Medulla oblongata (tissue), 1 donor: ENCODE results near the gene USHBP1.
"Not testable (repeated sequence)": the region's sequence is repeated elsewhere in the genome, so short reads cannot be mapped to it uniquely, and the experiment has no call there.

Experiments
- DNase-seq: peaks from one replicate; pipeline ENCODE4 v3.0.0-alpha.2; 2015; ENCODE audit errors: extremely low spot score

The USHBP1 gene

DNA sequence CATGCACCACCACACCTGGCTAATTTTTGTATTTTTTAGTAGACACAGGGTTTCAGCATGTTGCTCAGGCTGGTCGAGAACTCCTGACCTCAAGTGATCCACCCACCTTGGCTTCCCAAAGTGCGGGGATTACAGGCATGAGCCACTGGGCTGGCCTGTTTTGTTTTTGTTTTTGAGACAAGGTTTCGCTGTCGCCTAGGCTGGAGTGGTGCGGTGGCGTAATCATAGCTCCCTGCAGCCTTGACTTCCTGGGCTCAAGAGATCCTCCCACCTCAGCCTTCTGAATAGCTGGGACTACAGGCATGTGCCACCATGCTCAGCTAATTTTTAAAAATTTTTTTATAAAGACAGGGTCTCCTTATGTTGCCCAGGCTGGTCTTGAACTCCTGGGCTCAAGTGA lies 31.0 kb upstream of the USHBP1 start:
- DNase-seq, result not testable (repeated sequence)

DNA sequence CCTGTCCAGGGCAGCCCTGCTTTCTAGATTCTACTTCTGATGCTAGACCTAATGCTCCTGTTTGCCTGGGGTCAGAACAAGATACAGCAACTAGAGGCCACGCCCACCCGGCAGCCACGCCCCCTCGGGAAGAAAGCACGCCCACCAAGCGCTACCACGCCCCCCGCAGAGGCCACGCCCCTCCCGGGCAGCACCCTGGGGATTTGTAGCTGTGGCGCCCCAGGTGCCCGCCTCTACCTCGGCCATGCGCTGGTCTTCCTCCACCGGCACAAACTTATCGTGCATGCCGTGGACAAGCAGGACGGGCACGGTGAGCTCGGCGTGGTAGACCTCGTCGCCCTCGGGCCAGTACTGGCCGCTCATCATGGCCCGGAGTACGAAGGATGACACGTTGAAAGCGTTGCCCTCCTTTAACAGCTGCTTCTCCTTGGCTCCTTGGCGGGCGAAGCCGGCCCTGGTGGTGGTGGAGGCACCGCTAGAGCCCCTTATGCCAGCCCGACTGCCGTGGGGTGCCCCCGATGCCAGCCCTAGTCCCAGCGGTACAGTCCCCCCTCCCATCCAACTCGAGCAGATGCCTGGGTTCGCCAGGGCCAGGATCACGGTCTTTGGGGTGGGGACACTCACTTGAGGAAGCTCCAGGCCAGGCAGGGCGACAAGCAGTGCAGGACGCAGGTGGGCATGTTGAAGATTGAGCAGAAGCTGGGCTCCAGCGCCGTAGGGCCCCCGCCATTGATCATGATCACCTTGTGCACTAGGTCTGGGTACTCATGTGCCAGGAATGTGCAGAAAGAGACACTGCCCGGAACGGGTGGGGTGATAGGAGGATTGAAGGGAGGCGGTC lies 29.7 kb upstream of the USHBP1 start:
- DNase-seq, result no peak

DNA sequence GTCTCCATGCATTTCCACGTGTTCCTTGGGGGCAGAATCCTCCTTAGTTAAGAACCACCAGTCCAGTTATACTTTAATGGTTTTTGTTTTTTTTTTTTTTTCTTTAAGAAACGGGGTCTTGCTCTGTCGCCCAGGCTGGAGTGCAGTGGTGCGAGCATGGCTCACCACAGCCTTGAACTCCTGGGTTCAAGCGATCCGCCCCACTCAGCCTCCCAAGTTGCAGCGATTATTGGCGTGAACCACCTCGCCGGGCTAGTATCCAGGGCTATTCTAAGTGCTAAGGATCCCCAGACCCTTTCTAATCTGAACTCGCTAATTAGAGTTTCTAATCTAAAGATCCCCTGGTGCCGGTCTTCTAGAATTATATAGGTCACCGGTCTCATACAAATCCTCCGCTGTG lies 29.1 kb upstream of the USHBP1 start:
- no peak for DNase-seq

DNA sequence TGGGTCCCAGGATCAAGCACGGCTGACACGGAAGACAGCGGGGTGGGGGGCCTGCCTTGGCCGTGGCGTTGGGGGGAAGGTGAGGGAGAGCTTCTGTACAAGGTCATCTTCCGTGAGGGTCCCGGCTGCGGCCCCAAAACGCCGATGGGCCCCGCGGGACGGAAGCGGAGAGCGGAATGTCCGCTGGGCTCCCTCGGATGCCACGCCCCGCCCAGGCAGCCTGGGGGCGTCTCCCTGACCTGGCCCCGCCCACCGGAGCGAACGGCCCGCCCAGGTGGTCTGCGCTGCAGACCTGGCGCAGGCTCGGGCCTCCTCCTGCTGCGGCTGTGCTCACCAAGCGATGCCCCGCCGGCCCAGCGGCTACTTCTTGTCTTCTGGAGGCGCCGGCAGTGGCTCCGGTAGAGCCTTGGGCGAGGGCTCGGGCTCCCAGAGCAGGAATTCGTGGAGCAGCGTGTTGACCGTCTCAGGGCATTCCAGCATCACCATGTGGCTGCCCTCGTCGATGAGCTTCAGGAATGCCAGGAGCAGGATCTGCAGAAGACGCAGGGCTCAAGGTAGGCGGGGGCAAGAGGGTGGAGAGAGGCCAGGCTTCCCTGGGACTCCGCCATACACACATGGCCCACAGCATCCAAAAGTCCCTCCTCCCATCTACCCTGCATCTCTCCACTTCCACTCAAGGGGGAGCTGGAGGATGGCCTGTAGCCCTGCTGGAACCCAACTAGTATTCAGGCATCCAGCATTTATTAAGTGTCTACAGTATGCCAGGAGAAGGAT lies 27.9 kb upstream of the USHBP1 start:
- peak; percentile 81 for DNase-seq

DNA sequence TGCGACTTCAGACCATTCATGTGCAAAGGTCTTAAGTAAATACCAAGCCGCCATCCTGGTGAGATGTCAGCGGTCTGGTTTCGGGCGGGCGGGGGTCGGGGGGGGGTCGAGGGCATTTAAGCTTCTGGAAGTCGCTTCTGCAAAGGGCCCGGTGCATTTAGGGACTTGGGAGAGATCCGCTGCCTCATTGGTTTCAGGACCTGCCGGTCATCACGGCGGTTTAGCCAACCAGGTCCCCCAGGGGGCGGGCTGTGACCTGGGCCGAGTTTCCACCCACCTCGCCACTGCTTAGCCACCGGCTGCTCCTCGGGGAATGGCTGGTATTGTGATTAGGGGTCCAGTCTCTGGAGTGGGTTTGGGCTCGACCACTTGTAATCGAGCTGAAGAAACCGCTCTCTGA lies 24.9 kb upstream of the USHBP1 start:
- DNase-seq, result no peak

DNA sequence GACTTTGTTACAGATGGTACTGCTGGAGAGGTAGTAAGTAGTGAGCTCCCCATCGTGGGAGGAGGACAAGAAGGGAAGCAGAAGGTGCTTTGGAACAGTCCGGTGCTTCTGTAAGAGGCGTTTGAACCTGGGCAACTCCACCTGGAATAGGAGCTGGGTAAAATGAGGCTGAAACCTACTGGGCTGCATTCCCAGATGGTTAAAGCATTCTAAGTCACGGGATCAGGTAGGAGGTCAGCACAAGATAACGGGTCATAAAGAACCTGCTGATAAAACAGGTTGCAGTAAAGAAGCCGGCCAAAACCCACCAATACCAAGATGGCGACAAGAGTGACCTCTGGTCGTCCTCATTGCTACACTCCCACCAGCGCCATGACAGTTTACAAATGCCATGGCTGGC lies 22.2 kb upstream of the USHBP1 start:
- DNase-seq, result no peak

DNA sequence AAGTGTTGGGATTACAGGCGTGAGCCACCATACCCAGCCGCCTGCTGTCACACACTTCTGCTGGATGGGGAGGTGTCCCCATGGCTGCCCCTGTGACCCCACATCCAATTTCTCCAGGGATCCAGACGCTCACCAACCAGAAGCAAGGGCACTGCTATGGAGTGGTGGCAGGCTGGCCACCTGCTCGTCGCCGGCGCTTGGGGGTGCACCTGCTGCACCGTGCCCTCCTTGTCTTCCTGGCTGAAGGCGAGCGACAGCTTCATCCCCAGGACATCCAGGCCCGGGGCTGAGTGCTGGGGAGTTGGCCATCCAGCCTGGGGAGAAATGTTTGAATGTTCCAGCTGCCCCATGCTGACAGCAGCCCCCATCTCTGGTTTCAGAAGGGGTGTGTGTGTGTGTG lies 21.7 kb upstream of the USHBP1 start:
- DNase-seq, result no peak

DNA sequence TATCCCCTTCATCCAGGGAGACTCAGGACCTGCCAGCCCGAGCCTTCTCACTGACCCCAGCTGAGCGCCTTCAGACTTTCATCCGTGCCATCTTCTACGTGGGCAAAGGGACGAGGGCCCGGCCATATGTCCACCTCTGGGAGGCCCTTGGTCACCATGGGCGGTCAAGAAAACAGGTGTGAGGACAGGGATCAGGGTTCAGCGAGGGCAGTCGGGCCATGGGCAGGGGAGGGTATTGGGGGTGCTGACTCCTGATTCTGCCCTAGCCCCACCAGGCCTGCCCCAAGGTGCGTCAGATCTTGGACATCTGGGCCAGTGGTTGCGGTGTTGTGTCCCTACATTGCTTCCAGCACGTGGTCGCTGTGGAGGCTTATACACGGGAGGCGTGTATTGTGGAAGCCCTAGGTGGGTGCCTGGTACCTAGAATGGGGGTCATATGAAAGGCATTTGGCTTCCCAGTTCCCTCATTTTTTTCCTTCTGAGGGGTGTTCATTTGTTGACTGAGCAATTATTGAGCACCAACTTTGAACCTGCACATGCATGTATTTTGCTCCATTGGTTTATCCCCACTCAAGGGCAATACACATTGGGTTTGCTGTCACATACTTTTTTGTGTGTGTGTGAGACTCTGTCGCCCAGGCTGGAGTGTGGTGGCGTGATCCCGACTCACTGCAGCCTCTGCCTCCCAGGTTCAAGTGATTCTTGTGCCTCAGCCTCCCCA lies 21.0 kb upstream of the USHBP1 start:
- no peak for DNase-seq

DNA sequence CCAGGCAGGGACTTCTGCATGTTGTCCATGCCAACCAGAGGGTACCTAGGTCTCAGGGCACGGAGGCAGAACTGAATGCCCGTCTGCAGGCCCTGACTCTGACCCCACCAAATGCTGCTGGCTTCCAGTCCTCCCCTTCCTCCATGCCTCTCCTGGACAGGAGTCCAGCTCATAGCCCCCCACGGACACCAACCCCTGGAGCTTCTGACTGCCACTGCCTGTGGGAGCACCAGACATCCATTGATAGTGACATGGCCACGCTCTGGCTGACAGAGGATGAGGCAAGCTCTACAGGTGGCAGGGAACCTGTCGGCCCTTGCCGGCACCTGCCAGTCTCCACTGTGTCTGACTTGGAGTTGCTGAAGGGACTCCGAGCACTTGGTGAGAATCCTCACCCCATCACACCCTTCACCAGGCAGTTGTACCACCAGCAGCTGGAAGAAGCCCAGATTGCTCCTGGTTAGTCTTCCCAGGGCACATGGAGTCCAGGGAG lies 19.0 kb upstream of the USHBP1 start:
- DNase-seq, result no peak

DNA sequence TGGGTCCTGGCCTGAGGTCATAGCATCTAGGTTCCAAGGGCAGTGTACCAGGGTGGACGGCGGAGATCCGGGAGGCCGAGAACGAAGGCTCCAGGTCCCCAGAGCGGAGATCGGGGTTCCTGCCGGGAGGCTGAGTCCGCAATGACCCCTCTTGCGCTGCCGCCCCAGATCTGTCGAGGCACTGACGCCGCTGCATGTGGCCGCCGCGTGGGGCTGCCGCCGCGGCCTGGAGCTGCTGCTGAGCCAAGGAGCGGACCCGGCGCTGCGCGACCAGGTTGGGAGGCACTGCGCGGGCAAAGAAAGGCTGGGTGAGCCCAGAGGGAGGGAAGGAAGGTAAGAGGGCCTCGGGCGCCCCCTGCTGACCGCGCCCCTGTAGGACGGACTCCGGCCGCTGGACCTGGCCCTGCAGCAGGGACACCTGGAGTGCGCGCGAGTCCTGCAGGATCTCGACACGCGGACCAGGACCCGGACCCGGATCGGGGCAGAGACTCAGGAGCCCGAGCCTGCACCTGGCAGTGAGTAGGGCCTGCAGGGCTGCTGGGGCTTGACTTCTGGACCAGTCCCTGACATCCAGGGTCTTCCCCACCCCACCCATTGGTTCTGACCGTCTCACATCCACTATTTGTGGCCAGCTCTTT lies 18.1 kb upstream of the USHBP1 start:
- DNase-seq, result peak; percentile 68

DNA sequence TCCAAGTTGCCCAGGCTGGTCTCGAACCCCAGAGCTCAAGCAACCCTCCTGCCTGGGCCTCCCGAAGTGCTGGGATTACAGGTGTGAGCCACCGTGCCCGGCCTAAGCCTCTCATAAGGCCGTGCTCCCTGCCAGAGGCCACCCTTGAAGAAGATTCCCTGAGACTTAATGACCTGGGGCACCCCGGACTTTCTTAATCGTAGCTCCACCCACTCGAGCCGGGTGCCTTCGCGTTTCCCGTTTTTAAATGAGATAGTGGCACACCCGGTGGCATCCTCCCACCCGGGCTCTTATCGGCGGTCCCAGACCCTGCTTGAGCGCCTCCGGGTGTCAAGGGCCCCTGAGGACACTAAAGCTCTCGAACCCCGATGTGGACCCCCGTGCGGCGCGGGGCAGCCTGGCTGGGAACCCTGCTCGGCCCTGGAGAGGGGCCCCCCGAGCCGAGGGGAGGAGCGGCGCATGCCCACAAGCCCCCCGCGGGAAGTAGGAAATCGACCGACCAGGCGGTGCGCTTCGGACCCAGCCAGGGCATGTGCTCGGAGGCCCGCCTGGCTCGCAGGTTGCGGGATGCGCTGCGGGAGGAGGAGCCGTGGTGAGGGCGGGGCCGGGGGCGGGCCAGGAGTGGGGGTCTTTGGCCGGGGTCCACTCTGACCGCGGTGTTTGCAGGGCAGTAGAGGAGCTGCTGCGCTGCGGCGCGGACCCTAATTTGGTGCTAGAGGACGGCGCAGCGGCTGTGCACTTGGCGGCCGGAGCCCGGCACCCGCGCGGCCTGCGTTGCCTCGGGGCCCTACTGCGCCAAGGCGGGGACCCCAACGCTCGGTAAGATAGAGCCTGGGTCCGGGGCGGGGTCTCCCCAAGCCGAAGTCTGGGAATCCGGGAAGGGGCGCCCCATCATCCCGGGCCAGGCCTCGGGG lies 17.1 kb upstream of the USHBP1 start, which contains the start of gene ANKLE1:
Gene ANKLE1 (plus strand): TSS at position 511 of the 914 bp plus-strand sequence. CDS start 20 bp downstream, at position 531.
- peak; percentile 23 for DNase-seq

DNA sequence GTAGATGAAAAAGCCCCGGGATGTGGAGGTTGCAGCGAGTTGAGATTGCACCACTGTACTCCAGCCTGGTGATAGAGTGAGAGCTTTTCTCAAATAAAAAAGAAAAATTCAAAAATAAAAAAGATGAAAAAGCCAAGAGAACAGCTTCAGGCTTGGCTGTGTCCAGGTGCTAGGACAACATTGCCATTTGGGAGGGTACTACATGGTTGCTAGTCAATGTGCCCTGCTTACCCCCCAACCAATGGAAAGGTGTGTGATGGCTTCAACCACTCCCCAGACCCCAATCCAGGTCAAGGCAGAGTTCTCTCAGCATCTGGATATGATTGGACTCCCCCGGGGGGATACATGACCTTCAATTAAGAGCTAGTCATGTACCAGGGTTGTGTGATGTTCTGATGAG lies 14.9 kb upstream of the USHBP1 start:
- no peak for DNase-seq

DNA sequence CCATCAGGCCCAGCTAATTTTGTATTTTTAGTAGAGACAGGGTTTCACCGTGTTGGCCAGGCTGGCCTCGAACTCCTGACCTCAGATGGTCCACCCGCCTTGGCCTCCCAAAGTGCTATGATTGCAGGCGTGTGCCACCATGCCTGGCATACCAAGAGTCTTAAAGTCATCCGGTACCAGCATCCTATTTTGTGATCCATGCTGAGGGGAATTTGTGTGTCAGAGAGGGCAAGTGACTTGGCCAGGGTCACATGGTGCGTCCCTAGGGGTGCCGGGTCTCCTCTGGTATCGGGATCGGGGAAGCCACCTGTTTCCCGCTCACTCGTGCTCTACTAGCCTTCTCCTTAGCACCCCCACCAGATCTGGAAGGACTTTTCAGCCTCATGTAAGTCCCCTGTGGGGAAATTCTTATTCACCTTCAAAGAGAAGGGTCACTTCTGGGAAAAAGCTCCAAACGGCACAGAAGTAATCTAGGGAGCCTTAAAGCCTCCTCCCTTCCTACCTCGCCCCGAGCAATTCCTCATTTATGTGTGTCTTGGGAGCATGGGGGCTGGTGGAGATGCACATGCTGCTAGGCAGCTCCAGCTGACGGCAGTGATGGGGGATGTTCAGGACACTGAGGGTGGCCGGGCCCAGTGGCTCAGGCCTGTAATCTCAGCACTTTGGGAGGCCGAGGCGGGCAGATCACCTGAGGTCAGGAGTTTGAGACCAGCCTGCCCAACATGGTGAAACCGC lies 11.1 kb upstream of the USHBP1 start:
- DNase-seq, result no peak

DNA sequence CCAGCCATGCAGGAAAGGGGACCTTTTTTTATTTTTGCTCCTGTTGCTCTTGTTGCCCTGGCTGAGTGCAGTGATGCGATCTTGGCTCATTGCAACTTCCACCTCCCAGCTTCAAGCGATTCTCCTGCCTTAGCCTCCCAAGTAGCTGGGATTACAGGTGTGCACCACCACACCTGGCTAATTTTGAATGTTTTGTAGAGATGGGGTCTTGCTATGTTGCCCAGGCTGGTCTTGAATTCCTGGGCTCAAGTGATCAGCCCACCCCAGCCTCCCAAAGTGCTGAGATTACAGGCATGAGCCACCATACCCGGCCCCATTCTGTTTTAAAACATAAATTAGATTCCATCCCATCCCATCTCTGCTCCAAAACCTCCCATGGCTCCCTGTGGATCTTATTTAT lies 10.3 kb upstream of the USHBP1 start:
- not testable (repeated sequence) for DNase-seq

DNA sequence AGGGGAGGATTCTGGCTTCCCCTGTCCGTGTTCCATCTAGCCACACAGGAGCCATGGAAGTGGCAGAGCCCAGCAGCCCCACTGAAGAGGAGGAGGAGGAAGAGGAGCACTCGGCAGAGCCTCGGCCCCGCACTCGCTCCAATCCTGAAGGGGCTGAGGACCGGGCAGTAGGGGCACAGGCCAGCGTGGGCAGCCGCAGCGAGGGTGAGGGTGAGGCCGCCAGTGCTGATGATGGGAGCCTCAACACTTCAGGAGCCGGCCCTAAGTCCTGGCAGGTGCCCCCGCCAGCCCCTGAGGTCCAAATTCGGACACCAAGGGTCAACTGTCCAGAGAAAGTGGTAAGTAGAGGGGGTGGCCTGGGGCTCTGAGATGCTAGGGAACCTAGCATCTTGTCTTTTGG lies 4.2 kb upstream of the USHBP1 start:
- no peak for DNase-seq

DNA sequence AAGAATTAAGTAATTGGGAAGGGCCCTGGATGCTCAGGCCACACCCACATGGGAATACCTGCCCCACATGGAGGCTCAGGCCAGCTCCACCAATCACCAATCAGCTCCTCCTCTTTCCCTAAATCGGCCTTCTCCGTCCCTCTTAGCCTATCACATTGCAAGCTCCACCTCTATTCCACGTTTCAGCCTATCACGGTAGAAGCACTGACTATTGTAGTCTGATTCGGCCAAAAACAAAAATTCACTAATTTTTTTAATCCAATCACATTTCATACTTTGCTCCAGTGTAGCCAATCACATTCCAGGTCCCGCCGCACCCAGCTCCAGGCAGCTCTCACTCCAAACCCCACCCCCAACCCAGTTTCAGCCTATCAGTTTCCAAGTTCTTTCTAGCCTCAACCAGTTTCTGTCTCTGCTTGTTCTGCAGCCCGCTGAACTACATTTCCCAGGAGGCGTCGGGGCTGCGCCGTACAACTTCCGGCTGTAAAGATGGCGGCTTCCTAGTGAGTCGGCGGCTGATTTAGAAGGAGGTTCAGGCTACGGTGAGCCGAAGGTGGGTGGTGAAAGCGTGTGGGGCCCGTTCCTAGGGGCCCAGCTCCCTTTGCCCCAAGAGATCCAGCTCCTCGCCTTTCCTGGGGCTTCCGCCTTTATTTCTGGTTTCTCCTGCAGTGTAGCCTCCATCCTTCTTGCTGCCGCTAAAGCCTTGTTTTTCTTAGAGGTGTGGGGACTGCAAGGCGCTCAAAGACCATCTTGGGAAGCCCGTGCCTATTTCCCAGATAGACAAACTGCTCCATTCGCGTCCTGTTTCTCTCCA lies 2.6 kb upstream of the USHBP1 start, which contains the start of gene BABAM1:
Gene BABAM1 (plus strand): TSS at position 469 of the 814 bp plus-strand sequence. CDS start 1,364 bp downstream, outside the sequence.
- peak; percentile 100 for DNase-seq

DNA sequence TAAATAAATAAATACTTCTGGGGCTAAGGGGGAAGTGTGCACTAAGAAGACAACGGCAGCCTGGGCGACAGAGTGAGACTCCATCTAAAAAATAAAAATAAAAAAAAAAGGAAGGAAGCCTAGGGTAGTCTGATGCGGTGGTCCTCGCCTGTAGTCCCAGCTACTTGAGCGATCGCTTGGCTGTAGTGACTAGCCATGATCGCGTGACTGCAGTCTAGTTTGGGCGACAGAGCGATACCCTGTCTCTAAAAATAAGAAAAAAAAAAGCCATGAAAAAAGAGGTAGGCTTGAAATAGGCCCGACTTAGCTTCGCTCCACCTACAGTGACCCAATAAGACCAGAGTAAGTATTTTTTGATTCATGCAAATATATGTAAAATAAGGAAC lies 2.0 kb upstream of the USHBP1 start:
- no peak for DNase-seq

DNA sequence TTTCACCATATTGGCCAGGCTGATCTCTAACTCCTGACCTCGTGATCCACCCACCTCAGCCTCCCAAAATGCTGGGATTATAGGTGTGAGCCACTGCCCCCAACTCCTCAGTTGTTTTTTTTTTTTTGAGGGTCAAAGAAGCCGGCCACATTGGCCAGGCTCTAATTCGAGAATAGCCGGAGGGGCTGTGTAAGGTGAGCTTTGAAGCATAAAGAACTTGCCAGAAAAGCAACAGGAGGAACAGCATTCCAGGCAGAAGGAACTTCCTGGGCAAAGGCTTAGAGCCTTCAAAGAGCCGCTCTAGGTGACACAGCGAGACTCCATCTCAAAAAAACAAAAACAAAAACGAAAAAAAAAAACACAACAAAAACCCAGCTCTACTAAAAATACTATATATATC lies 1.5 kb upstream of the USHBP1 start:
- no peak for DNase-seq
